GM19238 (cell line): ENCODE data around the gene THRB.
"Not testable (repeated sequence)": the region's sequence is repeated elsewhere in the genome, so short reads cannot be mapped to it uniquely, and the experiment has no call there.

ENCODE experiments used
- DNase-seq: peaks from one replicate; pipeline ENCODE4 v3.0.0; 2011; ENCODE audit warnings: low spot score; ENCODE audit not compliant: insufficient read length

THRB gene

DNA sequence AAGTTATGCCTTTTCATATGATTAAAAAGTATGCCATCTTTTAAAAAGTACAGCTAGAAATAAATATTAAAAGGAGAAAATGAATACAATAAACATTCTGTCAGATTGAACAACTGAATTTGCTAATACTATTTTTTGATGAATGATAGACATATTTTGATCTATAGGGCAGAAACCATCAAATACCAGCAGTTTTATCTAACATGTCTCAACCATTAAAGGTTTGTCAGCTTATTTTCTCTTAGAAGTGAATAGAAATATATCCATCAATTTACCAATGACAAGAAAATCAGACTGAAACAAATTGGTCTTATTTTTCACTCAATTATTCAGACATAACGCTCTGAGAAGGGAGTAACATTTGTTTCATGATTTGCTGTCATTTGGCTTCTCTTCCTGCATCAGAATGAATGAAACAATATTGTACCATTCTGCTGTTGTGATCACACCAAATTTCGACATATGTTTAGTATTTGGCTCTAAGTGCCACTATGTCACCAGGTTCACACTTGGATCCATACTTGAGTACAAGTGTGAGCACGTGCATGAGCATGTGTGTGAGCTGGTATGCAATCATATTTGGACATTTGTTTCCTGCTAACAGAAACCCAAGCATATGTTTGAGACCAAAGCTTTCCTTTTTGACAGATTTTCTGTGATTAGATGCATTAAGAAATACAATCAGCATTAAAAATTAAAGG is 86.5 kb downstream of the THRB start:
- DNase-seq, result no peak

DNA sequence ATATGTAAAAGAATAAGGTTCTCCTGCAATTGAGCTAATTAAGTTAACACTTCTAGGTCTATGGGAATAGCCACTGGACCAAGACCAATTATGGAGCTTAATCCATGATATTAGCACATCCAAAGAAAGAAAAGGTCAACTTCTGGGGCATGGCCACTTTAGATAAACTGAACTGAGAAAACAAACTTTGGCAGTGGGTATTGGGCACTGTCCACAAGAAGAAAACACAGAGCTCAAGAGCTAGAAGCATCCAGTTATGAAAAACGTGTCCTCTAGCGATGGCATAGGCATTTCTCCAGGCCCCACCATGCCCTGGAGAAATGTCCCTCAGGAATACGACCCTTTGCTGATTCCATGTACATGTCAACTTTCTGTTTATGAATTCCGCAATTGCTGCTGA is 87.8 kb downstream of the THRB start:
- no peak for DNase-seq

DNA sequence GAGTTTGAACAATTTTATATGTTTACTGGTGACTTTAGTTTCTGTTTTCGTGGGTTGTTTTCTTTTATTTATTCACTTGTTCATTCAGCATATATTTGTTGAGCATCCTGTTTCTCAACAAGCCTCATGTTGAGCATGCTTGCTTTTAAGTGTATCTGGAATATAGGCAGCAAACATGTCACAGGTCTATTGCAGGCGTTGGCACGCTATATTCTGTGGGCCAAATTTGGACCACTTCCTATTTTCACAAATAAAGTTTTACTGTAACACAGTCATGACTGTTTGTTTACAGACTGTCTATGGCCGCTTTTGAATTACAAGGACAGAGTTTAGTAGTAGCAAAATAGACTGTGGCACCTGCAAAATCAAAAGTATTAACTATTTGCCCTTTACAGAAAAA is 89.6 kb downstream of the THRB start:
- no peak for DNase-seq

DNA sequence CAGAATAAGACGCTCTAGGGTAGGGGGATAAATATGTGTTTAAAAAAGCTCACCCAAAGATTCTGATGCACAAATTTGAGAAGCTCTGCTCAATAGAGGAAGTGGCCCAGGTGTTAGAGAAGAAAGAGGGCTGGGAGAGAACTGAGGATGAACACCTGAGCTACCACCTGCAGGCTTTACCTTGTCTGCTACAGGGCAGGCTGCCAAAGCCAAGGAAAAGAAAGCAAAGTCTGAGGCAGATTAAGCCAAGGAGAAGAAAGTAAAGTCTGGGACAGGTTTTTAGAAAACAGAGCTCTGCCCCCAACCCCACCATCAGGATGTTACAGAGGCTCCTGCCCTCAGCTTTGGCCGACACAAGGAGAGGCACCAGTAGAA is 92.9 kb downstream of the THRB start:
- DNase-seq, result no peak

DNA sequence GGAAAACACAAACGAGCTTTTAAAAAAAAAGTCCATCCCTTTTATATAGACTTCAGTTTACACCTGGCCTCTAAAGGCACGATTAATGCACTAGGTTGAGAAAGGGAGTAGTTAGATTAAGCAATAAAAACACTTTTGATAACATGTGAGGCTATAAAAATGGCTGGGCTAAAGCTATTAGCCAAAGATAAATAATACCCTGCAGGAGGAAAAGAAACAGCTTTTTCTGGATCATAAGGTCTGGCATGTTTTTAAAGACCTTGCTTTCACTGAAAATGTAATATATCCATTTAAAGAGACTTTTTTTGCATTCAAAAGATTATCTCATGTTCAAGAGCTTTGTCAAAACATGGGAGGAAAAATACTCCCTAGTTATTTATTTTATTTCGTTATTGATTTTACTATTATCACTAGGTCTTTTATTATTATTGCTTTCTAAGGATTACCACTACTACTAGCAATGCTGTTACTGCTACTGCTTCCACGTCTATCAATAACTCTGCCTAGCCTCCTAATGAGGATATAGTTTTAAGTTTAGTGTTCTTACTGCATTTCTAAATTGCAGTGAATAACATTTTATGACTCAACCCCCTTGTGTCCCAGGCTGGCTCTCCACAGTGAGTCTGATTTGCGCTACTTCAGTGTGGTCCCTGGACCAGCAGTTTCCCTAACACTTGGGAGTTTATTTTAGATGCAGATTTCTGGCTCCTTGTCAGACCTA is 93.4 kb downstream of the THRB start:
- DNase-seq, result no peak

DNA sequence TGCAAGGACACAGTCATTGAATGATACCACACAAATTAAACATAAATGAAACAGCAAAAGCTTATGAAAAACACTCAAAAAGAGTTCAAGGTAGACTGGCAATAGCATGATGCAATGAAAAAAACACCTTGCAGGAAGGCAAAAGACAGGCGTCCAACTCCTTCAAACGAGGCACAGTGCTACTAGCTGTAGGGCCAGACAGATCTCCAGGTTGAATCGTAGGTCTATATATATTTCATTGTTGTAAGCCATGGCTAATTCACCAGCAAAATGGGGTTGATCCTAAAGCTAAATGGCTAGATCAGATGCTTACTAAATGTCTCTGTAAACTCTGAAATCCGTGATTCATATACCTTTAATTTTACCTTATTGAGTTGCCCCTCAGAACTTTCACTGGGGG is 94.2 kb downstream of the THRB start:
- no peak for DNase-seq

DNA sequence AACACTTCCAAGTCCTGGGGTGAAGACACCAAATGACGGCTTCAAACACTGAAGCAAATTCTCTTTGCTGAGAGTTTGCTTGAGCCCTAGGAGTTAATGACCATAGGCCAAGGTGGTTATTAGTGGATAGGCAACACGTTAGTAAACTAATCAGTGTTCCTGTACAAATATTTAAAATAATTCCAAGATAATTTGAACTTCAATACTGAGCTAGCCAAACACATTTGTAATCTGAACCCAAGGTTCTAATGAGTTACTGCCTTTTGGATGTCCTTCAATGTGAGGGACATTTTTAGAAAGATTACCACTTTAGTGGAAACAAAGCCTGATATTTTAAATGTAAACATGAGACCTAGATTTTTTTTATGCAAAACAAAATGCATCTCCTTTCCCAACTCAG is 94.6 kb downstream of the THRB start:
- no peak for DNase-seq

DNA sequence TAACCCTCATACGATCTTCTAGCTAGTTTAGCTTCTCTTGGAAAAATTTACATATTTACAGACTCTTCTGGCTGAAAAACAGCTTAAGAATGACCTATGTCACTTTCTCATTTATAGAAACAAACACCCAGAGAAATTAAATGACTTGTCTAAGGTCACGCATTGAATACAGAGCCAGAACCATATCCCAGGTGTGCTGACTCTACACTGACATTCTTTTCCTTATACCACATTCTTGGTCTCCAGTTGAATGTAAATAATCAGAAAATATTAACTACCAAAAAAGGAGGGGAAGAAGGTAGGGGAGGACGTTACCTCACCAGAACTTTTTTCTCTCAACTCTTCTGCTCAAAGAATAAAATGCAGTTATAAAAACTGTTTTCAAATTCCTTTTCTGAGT is 95.0 kb downstream of the THRB start:
- no peak for DNase-seq

DNA sequence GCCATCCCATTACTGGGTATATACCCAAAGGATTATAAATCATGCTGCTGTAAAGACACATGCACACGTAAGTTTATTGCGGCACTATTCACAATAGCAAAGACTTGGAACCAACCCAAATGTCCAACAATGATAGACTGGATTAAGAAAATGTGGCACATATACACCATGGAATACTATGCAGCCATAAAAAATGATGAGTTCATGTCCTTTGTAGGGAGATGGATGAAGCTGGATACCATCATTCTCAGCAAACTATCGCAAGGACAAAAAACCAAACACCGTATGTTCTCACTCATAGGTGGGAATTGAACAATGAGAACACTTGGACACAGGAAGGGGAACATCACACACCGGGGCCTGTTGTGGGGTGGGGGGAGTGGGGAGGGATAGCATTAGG is 95.9 kb downstream of the THRB start:
- DNase-seq, result not testable (repeated sequence)

DNA sequence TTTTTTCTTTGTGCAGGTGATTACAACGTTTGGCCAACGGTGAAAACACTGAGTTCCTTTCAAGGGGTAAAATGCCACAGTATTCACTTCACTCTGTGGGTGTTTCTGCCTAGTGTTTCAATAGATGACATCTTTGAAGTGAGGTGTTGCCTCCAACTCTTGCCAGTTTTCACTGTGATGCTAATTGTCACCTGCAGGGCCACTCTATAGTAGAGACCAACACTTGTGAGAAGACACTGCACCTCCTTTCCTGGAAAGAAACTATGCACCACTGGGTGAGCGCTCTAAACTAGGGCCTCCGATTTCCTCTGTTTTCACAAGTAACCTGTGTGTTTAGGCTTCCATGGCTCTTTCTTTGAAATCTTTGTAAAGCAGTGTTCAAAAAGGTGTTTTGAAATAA is 98.3 kb downstream of the THRB start:
- no peak for DNase-seq

DNA sequence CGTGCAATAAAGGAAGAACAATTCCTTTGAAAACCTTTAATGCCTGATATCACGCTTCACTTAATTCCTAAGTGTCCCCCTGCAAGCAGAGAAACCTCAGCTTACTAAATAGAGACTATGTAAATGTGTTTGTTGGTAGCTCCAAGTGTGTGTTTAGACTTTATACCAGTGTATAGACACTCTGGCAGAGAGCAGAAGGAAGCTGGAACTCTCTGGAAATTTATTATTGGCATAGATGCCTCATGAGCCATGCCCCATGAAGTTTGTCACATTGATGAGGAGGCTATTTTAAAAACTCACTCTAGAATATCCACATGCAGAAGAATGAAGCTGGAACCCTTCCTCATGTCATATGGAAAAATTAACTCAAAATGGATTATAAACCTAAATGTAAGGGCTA is 99.9 kb downstream of the THRB start:
- no peak for DNase-seq

DNA sequence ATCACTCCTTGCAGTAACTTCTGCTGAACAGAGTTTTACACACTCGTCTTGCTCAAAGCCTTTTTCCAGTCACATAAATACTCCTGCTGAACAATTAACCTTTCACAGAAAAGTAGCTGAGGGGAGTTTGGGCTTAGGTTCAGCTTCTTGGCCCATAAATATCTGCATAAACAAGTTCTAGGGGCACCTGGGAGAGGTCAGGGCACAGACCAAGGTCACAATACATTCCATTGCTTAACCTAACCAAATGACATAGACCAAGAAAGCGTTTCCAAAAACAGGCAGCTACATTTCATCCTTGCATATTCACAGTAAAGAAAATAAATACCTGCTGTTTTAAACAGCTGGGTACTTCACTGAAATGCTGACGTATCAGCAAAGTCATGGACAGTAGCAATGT is 101.3 kb downstream of the THRB start:
- no peak for DNase-seq

DNA sequence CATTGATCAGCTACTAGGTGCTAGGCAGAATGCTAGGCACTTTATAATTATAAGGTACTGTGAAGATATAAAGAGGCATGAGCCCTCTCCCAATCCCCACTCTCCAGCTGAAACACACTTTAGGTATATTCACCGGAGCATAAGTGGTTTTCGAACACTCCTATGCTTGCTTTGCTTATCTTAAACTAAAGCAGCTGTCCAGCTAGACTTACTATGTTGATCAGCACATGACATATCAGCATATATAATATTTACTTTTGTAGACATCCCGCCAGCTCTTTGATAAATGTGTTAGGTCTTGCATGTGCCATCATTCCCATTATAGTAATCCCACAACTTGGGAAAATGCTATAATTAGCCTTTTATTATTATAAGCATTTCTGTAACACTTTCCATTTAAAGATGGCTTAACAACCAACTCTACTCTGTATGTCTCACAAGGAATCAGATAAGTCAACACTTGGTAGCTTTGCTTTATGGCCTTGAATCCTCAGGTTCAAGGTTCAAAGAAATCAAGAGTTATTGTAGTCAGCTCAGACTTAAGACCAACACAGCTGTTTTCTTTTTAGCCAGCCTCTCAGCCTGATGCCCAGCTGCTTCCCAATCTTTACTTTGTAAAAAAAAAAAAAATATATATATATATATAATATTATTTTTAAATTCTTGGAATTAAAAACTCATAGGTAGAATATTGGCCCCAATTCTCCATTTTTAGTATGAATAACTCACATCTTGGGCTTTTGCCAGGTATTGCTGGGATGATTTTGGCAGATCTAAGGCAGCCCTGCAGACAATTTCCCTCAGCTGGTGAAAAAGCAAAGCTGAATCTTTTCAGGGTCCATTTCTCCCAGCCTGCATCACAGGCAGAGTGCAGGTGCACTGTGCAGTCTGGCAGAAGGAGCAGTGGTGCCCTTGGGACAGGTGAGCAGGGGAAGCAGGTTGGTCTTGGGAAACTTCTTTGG is 104.2 kb downstream of the THRB start:
- DNase-seq, result no peak

DNA sequence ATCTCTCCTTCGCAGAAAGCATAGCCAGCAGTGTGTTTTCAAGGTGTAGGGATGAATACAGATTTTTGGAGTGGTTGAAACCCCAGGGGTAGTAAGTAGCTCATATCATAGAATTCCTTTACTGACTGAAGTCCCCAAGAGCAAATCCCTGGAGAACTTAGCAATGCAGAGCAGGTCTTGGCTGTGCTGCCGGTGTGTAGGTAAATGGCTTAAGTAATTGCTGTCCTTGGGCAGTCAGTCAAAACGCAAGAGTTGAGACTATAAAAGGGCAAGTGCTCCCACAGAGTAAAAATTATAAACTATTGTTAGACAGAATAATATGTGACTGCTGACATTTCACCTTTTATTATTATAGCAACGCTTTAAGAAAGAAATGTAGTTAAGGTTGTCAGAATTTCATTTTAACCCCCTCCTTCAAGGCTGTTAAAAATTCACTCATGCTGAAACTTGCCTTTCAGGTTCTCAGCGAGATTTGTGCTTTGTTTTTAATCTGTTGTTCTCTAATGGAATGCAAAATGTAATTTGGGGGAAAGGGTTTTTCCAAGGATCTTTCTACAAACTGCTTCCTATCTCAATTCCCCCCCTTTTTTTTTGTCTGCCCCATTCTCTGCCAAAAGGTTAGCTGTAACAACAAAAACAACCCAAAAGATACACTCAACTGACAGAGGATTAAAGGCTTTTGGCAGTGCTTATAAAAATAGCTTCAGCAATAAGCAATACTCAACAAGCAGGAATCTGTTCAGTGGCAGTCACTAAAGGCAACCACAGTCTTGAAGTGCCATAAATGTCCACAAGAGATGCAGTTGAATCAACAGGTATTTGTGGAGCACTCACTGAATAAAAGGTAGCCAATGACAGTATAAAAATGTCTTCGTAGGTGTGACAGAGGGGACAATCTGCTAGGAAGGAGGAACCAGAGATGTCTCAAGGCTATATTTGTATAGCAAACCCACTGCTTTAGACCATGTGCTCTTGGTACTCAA is 105.3 kb downstream of the THRB start:
- DNase-seq, result no peak

DNA sequence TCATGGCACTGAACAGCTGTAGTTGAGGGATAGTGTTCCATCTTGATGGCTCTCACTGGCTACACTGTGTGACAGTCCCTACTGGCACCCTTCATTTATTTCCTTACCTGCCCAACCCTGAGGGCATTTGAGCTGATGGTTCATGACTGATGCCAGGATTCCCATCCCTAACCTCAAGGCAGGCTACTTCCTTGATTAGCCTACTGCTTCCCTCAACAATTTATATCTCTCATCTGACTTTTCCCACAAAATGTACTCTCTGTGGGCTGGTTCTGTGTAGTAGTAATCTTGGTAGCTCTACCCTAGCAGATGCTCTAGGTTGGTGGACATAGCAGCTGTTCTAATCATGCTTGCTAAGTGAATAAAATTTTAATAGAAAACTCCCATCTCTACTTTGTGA is 106.0 kb downstream of the THRB start:
- no peak for DNase-seq

DNA sequence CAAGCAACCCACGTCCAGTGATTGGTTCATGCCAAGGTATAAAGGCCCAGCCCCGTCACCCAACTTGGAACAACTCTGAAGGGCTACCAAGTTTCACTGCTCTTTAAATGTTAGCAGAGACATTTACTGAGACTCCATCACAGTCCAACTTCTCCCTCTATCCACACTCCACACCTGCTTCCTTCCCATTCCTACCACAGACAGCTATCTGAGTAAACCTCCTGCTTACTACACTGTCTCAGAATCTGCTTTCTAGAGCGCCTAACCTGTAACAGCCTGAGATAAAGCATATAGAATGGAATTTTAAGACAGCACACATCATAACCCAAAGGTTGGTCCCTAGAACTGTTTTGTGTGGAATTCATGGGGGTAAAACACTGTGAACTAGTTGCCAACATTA is 106.5 kb downstream of the THRB start:
- DNase-seq, result no peak

DNA sequence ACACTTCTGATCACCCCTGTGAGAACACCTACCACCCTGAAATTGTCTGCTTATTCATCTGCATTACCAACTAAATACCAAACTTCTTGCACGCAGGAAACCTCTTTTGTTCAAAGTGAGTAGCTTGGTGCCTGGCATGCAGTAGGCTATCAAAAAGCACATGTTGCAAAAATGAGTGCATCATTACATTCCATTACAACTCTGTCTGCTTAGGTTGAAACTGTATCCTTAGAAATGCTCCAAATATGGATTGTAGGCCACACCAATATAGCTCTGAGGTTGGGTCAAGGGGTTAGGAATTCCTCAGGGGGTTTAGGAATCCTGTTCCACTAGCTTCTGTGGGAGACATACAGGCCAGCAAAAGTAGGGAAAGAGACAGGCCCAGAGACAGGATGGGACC is 107.2 kb downstream of the THRB start:
- no peak for DNase-seq

DNA sequence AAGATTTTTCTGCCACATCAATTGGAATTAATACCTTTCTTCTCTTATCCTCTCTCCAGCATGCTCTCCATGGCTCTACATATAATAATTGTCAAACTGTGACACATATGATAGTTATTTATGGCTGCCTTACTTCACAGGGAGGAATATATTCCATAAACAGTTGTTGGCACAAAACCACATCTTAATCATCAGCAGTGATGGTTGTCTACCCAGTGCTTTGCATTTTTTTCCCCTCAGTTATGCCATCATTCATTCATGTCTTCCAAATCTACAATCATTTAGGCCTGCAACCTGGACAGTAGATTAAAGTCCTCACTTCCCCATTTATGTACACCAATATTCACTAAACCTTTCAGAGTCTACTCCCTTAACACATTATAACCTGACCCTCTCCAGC is 107.7 kb downstream of the THRB start:
- no peak for DNase-seq

DNA sequence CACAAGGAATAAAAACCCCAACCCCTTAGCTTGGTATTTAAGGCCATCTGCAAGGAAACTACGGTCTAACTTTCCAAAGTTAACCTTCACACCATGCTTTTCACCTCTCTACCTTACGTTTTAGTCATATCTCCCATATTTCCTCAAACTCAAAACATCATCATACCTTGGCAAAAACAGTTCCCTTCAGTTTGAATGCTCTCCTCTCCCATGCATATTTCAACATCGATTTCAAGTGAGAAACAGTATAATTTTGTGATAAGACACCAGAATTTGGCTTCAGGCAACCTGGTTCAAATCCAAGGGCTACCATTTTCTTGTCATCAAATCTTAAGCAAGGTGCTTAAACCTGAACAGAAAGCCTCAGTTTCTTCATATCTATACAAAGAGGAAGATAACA is 108.2 kb downstream of the THRB start:
- DNase-seq, result no peak

DNA sequence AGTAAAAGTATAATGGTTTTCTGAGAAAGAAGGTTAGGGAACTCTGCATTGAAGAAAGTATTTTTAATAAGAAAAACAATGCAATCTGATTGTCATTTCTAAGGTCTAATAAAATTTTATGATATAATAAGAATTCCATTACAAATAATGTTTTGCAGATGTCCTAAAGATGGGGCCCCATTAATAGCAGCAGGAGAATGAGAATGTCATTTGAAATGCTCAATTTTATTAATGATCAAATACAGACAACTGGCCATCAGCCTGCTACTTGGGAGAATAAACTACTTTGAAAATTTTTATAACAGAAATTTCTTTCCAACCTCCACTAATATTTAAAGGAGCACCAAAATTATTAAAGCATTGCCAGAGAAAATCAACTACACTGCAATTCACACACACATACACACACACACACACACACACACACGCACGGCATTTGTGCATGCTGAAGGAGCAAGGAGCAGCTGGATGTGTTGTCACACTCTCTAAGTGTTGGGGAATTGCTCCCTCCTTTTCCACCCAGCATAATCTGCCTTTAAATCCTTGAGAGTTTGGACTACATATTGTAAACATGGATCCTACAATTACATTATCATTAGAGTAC is 109.5 kb downstream of the THRB start:
- DNase-seq, result no peak

DNA sequence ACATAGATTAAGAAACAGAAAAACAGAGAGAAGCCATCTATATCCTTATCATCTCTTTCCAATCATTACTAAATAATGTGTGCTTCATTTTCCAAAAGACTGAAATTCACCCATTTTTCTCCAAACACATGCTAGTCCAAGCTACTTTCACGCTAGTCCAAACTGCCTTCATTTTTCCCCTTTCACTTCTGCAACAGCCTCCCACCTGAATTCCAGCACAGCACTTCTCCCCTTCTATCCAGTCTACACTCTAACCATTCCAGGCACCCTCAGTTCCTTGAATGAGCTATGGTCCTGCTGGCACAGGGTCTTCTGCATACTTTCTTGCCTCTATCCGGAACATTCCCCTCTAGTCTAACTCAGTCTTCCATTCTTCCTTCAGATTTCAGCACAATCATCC is 112.0 kb downstream of the THRB start:
- DNase-seq, result no peak
